ENCODE data around the gene VPS52. TPM values are rescaled to one million over a fixed set of nuclear protein-coding genes. Genes with fewer than 3 reads are reported as not detected.

VPS52 gene
- total RNA-seq, 1 experiment from 2014 or later: 57.8 TPM

Other genes starting within 250 kb of the VPS52 start
- 3.6 and 4.9 TPM in 2 replicates for gene HLA-DPA1, start 198.2 kb downstream of the VPS52 start, total RNA-seq (2014; rRNA removed; shearing (Covaris generic))
- 27.6 and 29.3 TPM in 2 replicates for gene HLA-DPB1, start 195.9 kb downstream of the VPS52 start, total RNA-seq (2014; rRNA removed; shearing (Covaris generic))
- 0.48 and 0.67 TPM in 2 replicates for gene COL11A2, start 79.4 kb downstream of the VPS52 start, total RNA-seq (2014; rRNA removed; shearing (Covaris generic))
- 16.7 and 18.1 TPM in 2 replicates for gene RXRB, start 71.2 kb downstream of the VPS52 start, total RNA-seq (2014; rRNA removed; shearing (Covaris generic))
- 96.3 and 115 TPM in 2 replicates for gene SLC39A7, start 71.0 kb downstream of the VPS52 start, total RNA-seq (2014; rRNA removed; shearing (Covaris generic))
- 14.7 and 16.0 TPM in 2 replicates for gene HSD17B8, start 67.2 kb downstream of the VPS52 start, total RNA-seq (2014; rRNA removed; shearing (Covaris generic))
- 18.5 and 19.7 TPM in 2 replicates for gene RING1, start 63.4 kb downstream of the VPS52 start, total RNA-seq (2014; rRNA removed; shearing (Covaris generic))
- 3,561 and 4,135 TPM in 2 replicates for gene RPS18, start 199 bp upstream of the VPS52 start, total RNA-seq (2014; rRNA removed; shearing (Covaris generic))
- gene B3GALT4, start 5.2 kb upstream of the VPS52 start, total RNA-seq (2014; rRNA removed; shearing (Covaris generic)): 5.6 and 8.3 TPM in 2 replicates
- 72.0 and 96.6 TPM in 2 replicates for gene WDR46, start 17.4 kb upstream of the VPS52 start, total RNA-seq (2014; rRNA removed; shearing (Covaris generic))
- 87.9 and 90.2 TPM in 2 replicates for gene PFDN6, start 17.7 kb upstream of the VPS52 start, total RNA-seq (2014; rRNA removed; shearing (Covaris generic))
- 43.4 and 53.3 TPM in 2 replicates for gene RGL2, start 27.1 kb upstream of the VPS52 start, total RNA-seq (2014; rRNA removed; shearing (Covaris generic))
- 27.9 and 30.6 TPM in 2 replicates for gene TAPBP, start 42.2 kb upstream of the VPS52 start, total RNA-seq (2014; rRNA removed; shearing (Covaris generic))
- gene ZBTB22, start 45.9 kb upstream of the VPS52 start, total RNA-seq (2014; rRNA removed; shearing (Covaris generic)): 11.6 and 14.9 TPM in 2 replicates
- gene DAXX, start 51.1 kb upstream of the VPS52 start, total RNA-seq (2014; rRNA removed; shearing (Covaris generic)): 79.8 and 91.2 TPM in 2 replicates
- gene KIFC1, start 119.9 kb upstream of the VPS52 start, total RNA-seq (2014; rRNA removed; shearing (Covaris generic)): 101 and 113 TPM in 2 replicates
- 38.3 and 41.9 TPM in 2 replicates for gene PHF1, start 139.1 kb upstream of the VPS52 start, total RNA-seq (2014; rRNA removed; shearing (Covaris generic))
- 168 and 188 TPM in 2 replicates for gene CUTA, start 146.2 kb upstream of the VPS52 start, total RNA-seq (2014; rRNA removed; shearing (Covaris generic))
- 8.3 and 13.4 TPM in 2 replicates for gene SYNGAP1, start 148.2 kb upstream of the VPS52 start, total RNA-seq (2014; rRNA removed; shearing (Covaris generic))
- 15.5 and 16.4 TPM in 2 replicates for gene ZBTB9, start 182.7 kb upstream of the VPS52 start, total RNA-seq (2014; rRNA removed; shearing (Covaris generic))

Data from H7 (cell line).